HG02981 (cell line): ENCODE results near the gene NRL.

Experiments used
- ATAC-seq: cut with Tn5 transposase; IDR thresholded peaks from one replicate; pipeline ENCODE4 v1.9.1; 2021; ENCODE audit warnings: mild to moderate bottlenecking, moderate library complexity; ENCODE audit not compliant: unreplicated experiment

NRL gene

GRCh38 chr14:24145219-24145618 lies 30.5 kb upstream of the NRL start:
- ATAC-seq: no peak

GRCh38 chr14:24144451-24144850 lies 29.7 kb upstream of the NRL start:
- ATAC-seq: no peak

- no peak for ATAC-seq
These were observed 28.8 kb upstream of the NRL start for GRCh38 chr14:24143511-24143910.

GRCh38 chr14:24141097-24141880 lies 26.5 kb upstream of the NRL start, which contains the start of gene EMC9:
Gene EMC9 (minus strand): TSS chr14:24141591. CDS start chr14:24141304, 287 bp downstream.
- peak; percentile 85 for ATAC-seq

GRCh38 chr14:24139272-24139934 lies 24.7 kb upstream of the NRL start:
- ATAC-seq: no peak

GRCh38 chr14:24138396-24139271 lies 23.9 kb upstream of the NRL start:
- no peak for ATAC-seq

GRCh38 chr14:24137529-24138395 lies 23.0 kb upstream of the NRL start:
- no peak for ATAC-seq

GRCh38 chr14:24136684-24137528 lies 22.2 kb upstream of the NRL start:
- ATAC-seq: no peak

GRCh38 chr14:24135834-24136683 lies 21.3 kb upstream of the NRL start, which contains the start of gene PSME1:
Gene PSME1 (plus strand): TSS chr14:24136194. CDS start chr14:24136263, 69 bp downstream.
- peak; percentile 88 for ATAC-seq

GRCh38 chr14:24135584-24135833 lies 20.8 kb upstream of the NRL start:
- no peak for ATAC-seq

GRCh38 chr14:24133735-24134134 lies 19.0 kb upstream of the NRL start:
- ATAC-seq: no peak

GRCh38 chr14:24132976-24133375 lies 18.2 kb upstream of the NRL start:
- ATAC-seq: no peak

- ATAC-seq: no peak
These were observed 17.4 kb upstream of the NRL start for GRCh38 chr14:24132061-24132685.

- no peak for ATAC-seq
These were observed 16.8 kb upstream of the NRL start for GRCh38 chr14:24131549-24131966.

GRCh38 chr14:24130717-24131548 lies 16.2 kb upstream of the NRL start:
- no peak for ATAC-seq

- ATAC-seq: no peak
These were observed 15.6 kb upstream of the NRL start, which contains the start of gene FITM1 for GRCh38 chr14:24130380-24130716. Gene FITM1 (plus strand): TSS chr14:24130659. CDS start chr14:24131564, 905 bp downstream.

- ATAC-seq: no peak
These were observed 14.8 kb upstream of the NRL start for GRCh38 chr14:24129410-24129998.
